Activated CD4-positive, alpha-beta memory T cell treated with anti-CD3 and anti-CD28 coated beads, Interleukin-2, amount 10 ng/mL, durations not matched to agents 7 days and 5 days (primary cell): Measurements from ENCODE around the gene LSM14B. TPM values are rescaled to one million over a fixed set of nuclear protein-coding genes. Genes with fewer than 3 reads are reported as not detected.

Experiments used
- CTCF ChIA-PET: fragments of 350-600 bp; sonication (Branson Sonifier 250); formaldehyde crosslinking; loops from one replicate; lab custom pipeline; 2021; ENCODE audit warnings: antibody characterized with exemption, inconsistent platforms; lab: Charles Lee
- POLR2A ChIA-PET: fragments of 350-600 bp; sonication (Branson Sonifier 250); formaldehyde crosslinking; loops from one replicate; lab custom pipeline; 2021; ENCODE audit warnings: antibody characterized with exemption; lab: Charles Lee
- DNase-seq: peaks from one replicate; pipeline ENCODE4 v3.0.0-alpha.2; 2020
- H3K27ac Mint-ChIP-seq: one replicate; pipeline ENCODE4 v1.8.0; 2021; ENCODE audit warnings: mild to moderate bottlenecking, mixed read lengths
- H3K27me3 Mint-ChIP-seq: one replicate; pipeline ENCODE4 v1.8.0; 2021; ENCODE audit warnings: mixed read lengths
- H3K36me3 Mint-ChIP-seq: one replicate; pipeline ENCODE4 v1.8.0; 2021; ENCODE audit warnings: low read depth, mixed read lengths
- H3K4me1 Mint-ChIP-seq: one replicate; pipeline ENCODE4 v1.8.0; 2021; ENCODE audit warnings: mixed read lengths
- H3K4me3 Mint-ChIP-seq: one replicate; pipeline ENCODE4 v1.8.0; 2021; ENCODE audit warnings: mild to moderate bottlenecking, mixed read lengths
- H3K9me3 Mint-ChIP-seq: one replicate; pipeline ENCODE4 v1.8.0; 2021; ENCODE audit warnings: mixed read lengths
- total RNA-seq, 2 experiments: library from RNA; stranded (reverse); gene quantifications; one replicate each; pipeline ENCODE4 v1.2.3, GENCODE V29; 2021

Gene LSM14B
- total RNA-seq, 2 experiments from 2014 or later, result 38.9 to 39.0 TPM

GRCh38 chr20:62118113-62119043 is 3.9 kb upstream of the LSM14B start:
- Mint-ChIP-seq H3K27me3 (no peaks in the 10 kb centered on the region), H3K36me3 (peaks cover 3% of the 10 kb centered on the region), H3K4me1 (peaks cover 30% of the 10 kb centered on the region), H3K4me3 (no peak overlapping the region), H3K9me3 (peaks cover 12% of the 10 kb centered on the region), H3K27ac (no peak overlapping the region)
- POLR2A ChIA-PET, result interaction anchor here (1.1 to 2.1 kb wide), 2 partner anchors 16 to 52 kb away, joined by 3 to 7 read pairs; partner anchors contain the start of gene TAF4
- CTCF ChIA-PET, result no interaction called here
- DNase-seq, result no peak

- H3K27ac Mint-ChIP-seq, result no peak overlapping the region
- DNase-seq, result no peak
- CTCF ChIA-PET, result no interaction called here
- peaks cover 37% of the 10 kb centered on the region for H3K4me1 Mint-ChIP-seq
- peaks cover 4% of the 10 kb centered on the region for H3K36me3 Mint-ChIP-seq
- POLR2A ChIA-PET, result interaction anchor here (1.1 to 2.1 kb wide), 2 partner anchors 15 to 53 kb away, joined by 3 to 7 read pairs; partner anchors contain the start of gene TAF4
- H3K27me3 Mint-ChIP-seq, result no peaks in the 10 kb centered on the region
- no peak overlapping the region for H3K4me3 Mint-ChIP-seq
- peaks cover 10% of the 10 kb centered on the region for H3K9me3 Mint-ChIP-seq
Observed at GRCh38 chr20:62119115-62119514, 3.2 kb upstream of the LSM14B start.

GRCh38 chr20:62119591-62120364 is 2.5 kb upstream of the LSM14B start:
- ChIA-PET CTCF (no interaction called here), POLR2A (interaction anchor here (1.1 to 2.1 kb wide), 2 partner anchors 14 to 54 kb away, joined by 3 to 7 read pairs; partner anchors contain the start of gene TAF4)
- no peak for DNase-seq
- Mint-ChIP-seq H3K27ac (no peak overlapping the region), H3K9me3 (peaks cover 10% of the 10 kb centered on the region), H3K4me3 (peak overlapping the region; percentile 40), H3K27me3 (no peaks in the 10 kb centered on the region), H3K36me3 (peaks cover 10% of the 10 kb centered on the region), H3K4me1 (peaks cover 42% of the 10 kb centered on the region)

GRCh38 chr20:62120365-62120762 is 1.9 kb upstream of the LSM14B start:
- Mint-ChIP-seq H3K9me3 (peaks cover 7% of the 10 kb centered on the region), H3K4me1 (peaks cover 42% of the 10 kb centered on the region), H3K36me3 (peaks cover 13% of the 10 kb centered on the region), H3K27ac (peak overlapping the region; percentile 4), H3K4me3 (peak overlapping the region; percentile 40), H3K27me3 (no peaks in the 10 kb centered on the region)
- ChIA-PET CTCF (interaction anchor here (1.8 kb wide), 1 partner anchor 110 kb away, joined by 6 read pairs; no protein-coding TSS in a partner anchor), POLR2A (interaction anchor here (4.3 kb wide), 1 partner anchor 53 kb away, joined by 41 read pairs; the partner anchor contains the start of gene TAF4)
- no peak for DNase-seq

GRCh38 chr20:62120990-62121775 is 1.1 kb upstream of the LSM14B start:
- H3K27me3 Mint-ChIP-seq, result no peaks in the 10 kb centered on the region
- ChIA-PET POLR2A (interaction anchor here (0.9 to 6.9 kb wide), 5 partner anchors 12 to 62 kb away, joined by 3 to 60 read pairs (median 4); partner anchors contain the start of genes MTG2, PSMA7, SS18L1 and TAF4), CTCF (interaction anchor here (1.1 to 2.3 kb wide), 4 partner anchors 20 to 496 kb away, joined by 3 to 14 read pairs (median 5); no protein-coding TSS in a partner anchor)
- peak overlapping the region; percentile 86 for H3K27ac Mint-ChIP-seq
- peaks cover 16% of the 10 kb centered on the region for H3K36me3 Mint-ChIP-seq
- no peak for DNase-seq
- peak overlapping the region; percentile 84 for H3K4me3 Mint-ChIP-seq
- peaks cover 42% of the 10 kb centered on the region for H3K4me1 Mint-ChIP-seq
- H3K9me3 Mint-ChIP-seq, result peaks cover 4% of the 10 kb centered on the region

- H3K27me3 Mint-ChIP-seq, result no peaks in the 10 kb centered on the region
- DNase-seq, result peak; percentile 48
- H3K4me1 Mint-ChIP-seq, result peaks cover 33% of the 10 kb centered on the region
- peaks cover 31% of the 10 kb centered on the region for H3K36me3 Mint-ChIP-seq
- POLR2A ChIA-PET, result interaction anchor here (0.9 to 6.9 kb wide), 5 partner anchors 13 to 60 kb away, joined by 3 to 60 read pairs (median 4); partner anchors contain the start of genes MTG2, PSMA7, SS18L1 and TAF4
- peak overlapping the region; percentile 66 for H3K27ac Mint-ChIP-seq
- no peaks in the 10 kb centered on the region for H3K9me3 Mint-ChIP-seq
- CTCF ChIA-PET, result interaction anchor here (1.1 to 2.3 kb wide), 4 partner anchors 13 to 494 kb away, joined by 3 to 14 read pairs (median 4); no protein-coding TSS in a partner anchor
- peak overlapping the region; percentile 78 for H3K4me3 Mint-ChIP-seq
Observed at GRCh38 chr20:62122654-62123449, 577 bp downstream of the LSM14B start.

GRCh38 chr20:62123450-62124118 is 1.3 kb downstream of the LSM14B start:
- Mint-ChIP-seq H3K4me1 (peaks cover 29% of the 10 kb centered on the region), H3K27ac (peak overlapping the region; percentile 66), H3K9me3 (no peaks in the 10 kb centered on the region), H3K36me3 (peaks cover 38% of the 10 kb centered on the region), H3K4me3 (peak overlapping the region; percentile 78), H3K27me3 (no peaks in the 10 kb centered on the region)
- CTCF ChIA-PET, result interaction anchor here (2.3 kb wide), 1 partner anchor 18 kb away, joined by 14 read pairs; no protein-coding TSS in a partner anchor
- POLR2A ChIA-PET, result interaction anchor here (1.4 to 6.9 kb wide), 3 partner anchors 15 to 56 kb away, joined by 3 to 60 read pairs (median 41); partner anchors contain the start of genes PSMA7, SS18L1 and TAF4
- no peak for DNase-seq

GRCh38 chr20:62126141-62126540 is 3.9 kb downstream of the LSM14B start:
- H3K36me3 Mint-ChIP-seq, result peaks cover 58% of the 10 kb centered on the region
- no peak for DNase-seq
- no peak overlapping the region for H3K4me3 Mint-ChIP-seq
- POLR2A ChIA-PET, result interaction anchor here (1.8 to 6.9 kb wide), 2 partner anchors 16 to 60 kb away, joined by 6 to 60 read pairs; partner anchors contain the start of genes PSMA7, SS18L1 and TAF4
- H3K27me3 Mint-ChIP-seq, result no peaks in the 10 kb centered on the region
- no peak overlapping the region for H3K27ac Mint-ChIP-seq
- H3K4me1 Mint-ChIP-seq, result peaks cover 24% of the 10 kb centered on the region
- H3K9me3 Mint-ChIP-seq, result no peaks in the 10 kb centered on the region
- CTCF ChIA-PET, result interaction anchor here (1.1 to 3.2 kb wide), 3 partner anchors 10 to 115 kb away, joined by 3 to 10 read pairs (median 5); no protein-coding TSS in a partner anchor

GRCh38 chr20:62127799-62128198 is 5.5 kb downstream of the LSM14B start:
- H3K9me3 Mint-ChIP-seq, result no peaks in the 10 kb centered on the region
- no peak overlapping the region for H3K4me3 Mint-ChIP-seq
- ChIA-PET CTCF (no interaction called here), POLR2A (interaction anchor here (0.8 to 6.9 kb wide), 2 partner anchors 14 to 55 kb away, joined by 3 to 60 read pairs; partner anchors contain the start of genes MTG2, PSMA7 and SS18L1)
- H3K36me3 Mint-ChIP-seq, result peaks cover 69% of the 10 kb centered on the region
- peaks cover 33% of the 10 kb centered on the region for H3K4me1 Mint-ChIP-seq
- no peaks in the 10 kb centered on the region for H3K27me3 Mint-ChIP-seq
- H3K27ac Mint-ChIP-seq, result no peak overlapping the region
- DNase-seq, result no peak

- POLR2A ChIA-PET, result interaction anchor here (0.6 to 2.5 kb wide), 2 partner anchors 9 to 13 kb away, joined by 3 to 8 read pairs; no protein-coding TSS in a partner anchor
- no peak overlapping the region for H3K4me3 Mint-ChIP-seq
- CTCF ChIA-PET, result interaction anchor here (1.0 to 1.5 kb wide), 3 partner anchors 13 to 60 kb away, joined by 3 read pairs; no protein-coding TSS in a partner anchor
- H3K36me3 Mint-ChIP-seq, result peaks cover 75% of the 10 kb centered on the region
- H3K9me3 Mint-ChIP-seq, result no peaks in the 10 kb centered on the region
- no peak overlapping the region for H3K27ac Mint-ChIP-seq
- no peaks in the 10 kb centered on the region for H3K27me3 Mint-ChIP-seq
- no peak for DNase-seq
- peaks cover 36% of the 10 kb centered on the region for H3K4me1 Mint-ChIP-seq
Observed at GRCh38 chr20:62128502-62128901, 6.2 kb downstream of the LSM14B start.
